Spleen (tissue), 11 donors: ENCODE measurements around the gene AFDN. TPM values are rescaled to one million over a fixed set of nuclear protein-coding genes. Genes with fewer than 3 reads are reported as not detected.

Experiments
- DNase-seq: peaks from one replicate; pipeline ENCODE4 v3.0.0-alpha.2; 2020
- H3K27ac ChIP-seq, 8 donors: fragments of 200-600 bp; sonication (generic) in 7 of 8; 1 replicate in 4 of 8; 2 replicates in 4 of 8; pipeline versions ENCODE4 v1.5.0 to v1.8.0; 2016 to 2021; ENCODE audit warnings: inconsistent platforms in 4 of 8, mild to moderate bottlenecking in 4 of 8, moderate library complexity in 1 of 8
- H3K27me3 ChIP-seq, 7 donors: fragments of 200-600 bp; sonication (generic) in 6 of 7; replicated peaks in 1 of 7; 1 replicate in 4 of 7; 2 replicates in 3 of 7; pipeline versions ENCODE4 v1.5.0 to v1.8.0; 2016 to 2021; ENCODE audit warnings: inconsistent platforms in 3 of 7, mild to moderate bottlenecking in 1 of 7
- H3K36me3 ChIP-seq, 6 donors: fragments of 200-600 bp; sonication (generic) in 5 of 6; 1 replicate in 4 of 6; 2 replicates in 2 of 6; pipeline versions ENCODE4 v1.5.0 to v1.8.0; 2016 to 2021; ENCODE audit warnings: inconsistent platforms in 2 of 6
- H3K4me1 ChIP-seq, 6 donors: fragments of 200-600 bp; sonication (generic) in 5 of 6; 1 replicate in 3 of 6; 2 replicates in 3 of 6; pipeline versions ENCODE4 v1.5.0 to v1.8.0; 2016 to 2021; ENCODE audit warnings: inconsistent platforms in 3 of 6
- H3K4me3 ChIP-seq, 8 donors: fragments of 200-600 bp; sonication (generic) in 7 of 8; 1 replicate in 4 of 8; 2 replicates in 4 of 8; pipeline versions ENCODE4 v1.5.0 to v1.8.0; 2016 to 2021; ENCODE audit warnings: inconsistent platforms in 4 of 8, mild to moderate bottlenecking in 4 of 8, moderate library complexity in 2 of 8
- H3K9me3 ChIP-seq, 8 donors: fragments of 200-600 bp; sonication (generic) in 7 of 8; 1 replicate in 4 of 8; 2 replicates in 4 of 8; pipeline versions ENCODE4 v1.5.0 to v1.8.0; 2016 to 2021; ENCODE audit warnings: inconsistent platforms in 4 of 8
- POLR2A ChIP-seq, 3 donors: fragments of 450-650 bp; IDR thresholded peaks; one replicate each; pipeline ENCODE4 v1.5.1; 2017; ENCODE audit warnings: antibody characterized with exemption in 3 of 3, mild to moderate bottlenecking in 1 of 3
- POLR2AphosphoS5 ChIP-seq, 3 donors: sonication (generic); formaldehyde crosslinking; IDR thresholded peaks; one replicate each; pipeline ENCODE4 v1.5.1; 2017; ENCODE audit warnings: antibody characterized with exemption in 3 of 3
- WGBS, 5 donors: extraction: QIAGEN DNeasy Blood & Tissue Kit in 3 of 5; methylation state at CpG; one replicate each; pipeline versions ENCODE4 v1.1.5 to v1.1.7; 2013 to 2018; 5-methylcytosine and 5-hydroxymethylcytosine counted together
- intact Hi-C: fragments of 100-400 bp; cut with DNase I; formaldehyde crosslinking; loops from one replicate; pipeline ENCODE4 v1.15.0; 2023; ENCODE audit warnings: low total_unique reads
- polyA plus RNA-seq, 3 donors: library from polyadenylated mRNA; stranded (reverse); fragments of 200-250 nt; gene quantifications; one replicate each; pipeline ENCODE4 v1.2.1, GENCODE V29; 2013
- total RNA-seq, 7 donors: library from RNA; depleted of rRNA in 3 of 7; stranded (reverse); fragments of >200 nt in 3 of 7; fragmentation: NEBNext Ultra II Directional in 4 of 7; extraction: Animal tissue kit (Norgen Biotek cat#: 25700) in 4 of 7; gene quantifications; one replicate each; pipeline versions ENCODE4 v1.1.0 to v1.2.1, GENCODE V29; 2016 to 2021
- TF ChIP-seq, protein P1 (sequence below), 11 experiments: fragments of 200-600 bp in 7 of 11; fragments of 450-650 bp in 4 of 11; sonication (generic) in 4 of 11; IDR thresholded peaks in 8 of 11; conservative IDR thresholded peaks in 3 of 11; 1 replicate in 7 of 11; 2 replicates in 4 of 11; pipeline versions ENCODE4 v1.4.0 to v1.8.0; 2016 to 2021; ENCODE audit warnings: antibody characterized with exemption in 11 of 11, inconsistent platforms in 4 of 11, mild to moderate bottlenecking in 1 of 11
- donor health status: healthy with polysubstance abuse.
- donor health status: DM: no; HTN: no; CAD: no; lungs with moderate emphysema.
- donor health status: DM: no; HTN: no; CAD: no.
- donor health status: Bipolar disorder and iron deficiency.
- donor health status: healthy.
- donor health status: DM: no; HTN: no; CAD: no.
- donor health status: DM: yes; HTN: yes; CAD: no.

Gene AFDN
- total and polyA plus RNA-seq, 10 donors, result 7.4 to 148 (median 102) TPM

DNA sequence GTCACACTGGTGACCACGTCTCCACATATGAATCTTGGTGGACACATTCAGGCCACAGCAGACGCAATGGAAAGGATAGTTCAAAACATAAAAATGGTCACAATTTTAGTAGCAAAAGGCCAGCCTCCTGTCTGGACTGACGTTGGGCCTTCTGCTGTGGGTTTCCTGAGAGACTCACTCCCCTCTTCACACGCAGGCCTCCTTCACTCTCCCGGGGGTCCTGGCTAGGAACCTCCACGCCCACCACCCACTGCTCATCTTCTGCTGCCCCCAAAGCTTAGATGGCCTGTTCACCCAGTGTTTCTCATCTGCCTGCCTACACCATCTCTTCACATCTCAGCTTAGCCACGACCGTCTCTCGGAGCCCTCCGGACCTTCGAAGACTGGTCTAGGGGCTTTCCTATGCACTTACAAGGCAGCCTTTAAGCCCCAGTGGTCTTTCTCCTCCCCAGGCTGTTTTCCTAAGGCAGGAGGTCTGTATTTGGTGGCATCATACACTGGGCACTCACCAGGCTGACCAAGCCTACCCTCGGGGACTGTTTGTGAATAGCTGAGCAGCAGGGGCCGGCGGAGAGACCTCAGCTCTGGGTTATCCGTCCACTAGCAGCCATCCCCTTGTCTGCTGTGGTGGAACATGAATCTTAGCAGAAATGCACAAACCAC is 46.6 kb upstream of the AFDN start:
- intact Hi-C loops, result no loop called here
- H3K9me3 ChIP-seq, result no peaks in the 10 kb centered on the region
- no peaks in the 10 kb centered on the region for H3K4me1 ChIP-seq
- TF ChIP-seq, protein P1, sequence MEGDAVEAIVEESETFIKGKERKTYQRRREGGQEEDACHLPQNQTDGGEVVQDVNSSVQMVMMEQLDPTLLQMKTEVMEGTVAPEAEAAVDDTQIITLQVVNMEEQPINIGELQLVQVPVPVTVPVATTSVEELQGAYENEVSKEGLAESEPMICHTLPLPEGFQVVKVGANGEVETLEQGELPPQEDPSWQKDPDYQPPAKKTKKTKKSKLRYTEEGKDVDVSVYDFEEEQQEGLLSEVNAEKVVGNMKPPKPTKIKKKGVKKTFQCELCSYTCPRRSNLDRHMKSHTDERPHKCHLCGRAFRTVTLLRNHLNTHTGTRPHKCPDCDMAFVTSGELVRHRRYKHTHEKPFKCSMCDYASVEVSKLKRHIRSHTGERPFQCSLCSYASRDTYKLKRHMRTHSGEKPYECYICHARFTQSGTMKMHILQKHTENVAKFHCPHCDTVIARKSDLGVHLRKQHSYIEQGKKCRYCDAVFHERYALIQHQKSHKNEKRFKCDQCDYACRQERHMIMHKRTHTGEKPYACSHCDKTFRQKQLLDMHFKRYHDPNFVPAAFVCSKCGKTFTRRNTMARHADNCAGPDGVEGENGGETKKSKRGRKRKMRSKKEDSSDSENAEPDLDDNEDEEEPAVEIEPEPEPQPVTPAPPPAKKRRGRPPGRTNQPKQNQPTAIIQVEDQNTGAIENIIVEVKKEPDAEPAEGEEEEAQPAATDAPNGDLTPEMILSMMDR (IDR thresholded peaks at IDR 0.05 in 8 of 11, conservative IDR thresholded peaks at IDR 0.05 in 3 of 11), result no peak
- no peak for TF ChIP-seq POLR2A (IDR thresholded peaks at IDR 0.05)
- no peak for TF ChIP-seq POLR2AphosphoS5 (IDR thresholded peaks at IDR 0.05)
- peak; percentile 21 for DNase-seq
- no peak overlapping the region for H3K4me3 ChIP-seq
- H3K36me3 ChIP-seq, result no peaks in the 10 kb centered on the region
- WGBS, 5 donors, result 78 to 95% (median 87%) methylated on average over 15 of the region's 15 CpGs
- H3K27me3 ChIP-seq, result peaks cover 0 to 1% (median 0%) of the 10 kb centered on the region in 7 donors
- no peak overlapping the region for H3K27ac ChIP-seq

DNA sequence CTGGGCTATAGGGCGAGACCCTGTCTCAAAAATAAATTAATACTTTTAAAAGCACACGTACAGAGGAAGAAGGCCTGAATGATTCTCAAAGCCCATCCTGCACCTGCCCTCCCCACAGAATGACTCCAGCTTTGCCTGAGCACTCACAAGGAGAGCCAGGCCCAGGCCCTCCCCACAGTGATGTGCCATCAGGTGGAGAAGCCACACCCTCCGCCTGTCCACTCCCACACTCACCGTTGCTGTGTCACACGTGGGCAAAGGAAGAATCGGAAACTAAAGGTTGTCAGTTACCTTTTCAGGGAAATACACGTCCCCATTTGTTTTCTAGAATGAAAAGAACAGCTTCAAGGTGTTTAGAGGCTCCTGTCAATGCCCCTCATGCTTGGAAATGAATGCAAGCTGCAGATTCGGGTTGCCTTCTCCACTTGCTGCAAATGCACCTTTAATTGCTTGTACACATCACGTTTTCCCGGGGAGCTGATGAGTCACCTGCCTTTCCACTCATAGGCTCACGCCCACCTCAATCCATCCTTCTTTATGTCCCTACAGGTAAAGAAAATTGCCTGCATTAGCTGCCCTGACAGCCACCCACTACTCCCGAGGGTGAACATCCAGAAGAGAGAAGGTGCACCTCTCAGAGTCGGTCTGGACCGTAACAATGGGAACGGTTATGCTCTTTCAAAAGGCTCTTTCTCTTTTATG is 45.5 kb upstream of the AFDN start:
- Histone ChIP-seq H3K4me1 (no peaks in the 10 kb centered on the region), H3K36me3 (no peaks in the 10 kb centered on the region), H3K27ac (no peak overlapping the region), H3K9me3 (no peaks in the 10 kb centered on the region), H3K27me3 (no peaks in the 10 kb centered on the region), H3K4me3 (no peak overlapping the region)
- intact Hi-C loops, result no loop called here
- WGBS, 5 donors, result 71 to 85% (median 82%) methylated on average over 15 of the region's 15 CpGs
- DNase-seq, result peak; percentile 67
- no peak for TF ChIP-seq POLR2A (IDR thresholded peaks at IDR 0.05)
- TF ChIP-seq, protein P1 (IDR thresholded peaks at IDR 0.05 in 8 of 11, conservative IDR thresholded peaks at IDR 0.05 in 3 of 11), result no peak

DNA sequence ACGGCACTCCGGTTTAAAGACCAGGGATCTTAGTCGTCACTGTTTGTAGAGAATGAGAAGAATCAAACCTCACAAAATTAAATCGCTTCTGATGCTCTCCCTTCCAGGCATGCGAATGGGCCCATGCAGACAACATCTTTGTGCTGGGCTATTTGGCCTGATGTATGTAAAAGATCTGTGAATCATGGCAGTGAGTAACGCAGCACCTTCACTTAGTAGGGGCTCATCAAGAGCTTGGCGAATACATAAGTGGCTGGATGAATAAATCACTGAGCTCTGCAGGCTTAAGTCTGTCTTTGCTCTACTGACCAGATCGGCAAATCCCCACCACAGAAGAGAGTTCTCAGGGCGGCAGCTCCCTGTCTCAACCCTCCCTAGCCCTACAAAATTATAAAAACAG is 44.8 kb upstream of the AFDN start:
- H3K4me1 ChIP-seq, result peaks cover 0 to 6% (median 0%) of the 10 kb centered on the region in 6 donors
- TF ChIP-seq POLR2AphosphoS5 (IDR thresholded peaks at IDR 0.05), result no peak
- TF ChIP-seq, protein P1 (IDR thresholded peaks at IDR 0.05 in 8 of 11, conservative IDR thresholded peaks at IDR 0.05 in 3 of 11), result no peak
- no peak for TF ChIP-seq POLR2A (IDR thresholded peaks at IDR 0.05)
- peak; percentile 17 for DNase-seq
- no peaks in the 10 kb centered on the region for H3K9me3 ChIP-seq
- no peak overlapping the region for H3K4me3 ChIP-seq
- H3K27ac ChIP-seq, result no peak overlapping the region
- intact Hi-C loops, result no loop called here
- H3K27me3 ChIP-seq, result no peaks in the 10 kb centered on the region
- no peaks in the 10 kb centered on the region for H3K36me3 ChIP-seq
- 92 to 98% (median 93%) methylated on average over 9 of the region's 9 CpGs for WGBS, 5 donors
